Measurements from ENCODE around the gene PITPNM3.

GRCh38 chr17:6559753-6560215 lies 3.4 kb upstream of the PITPNM3 start:
- TF ChIP-seq CTCF (IDR thresholded peaks at IDR 0.05; ENCODE audit: poor library complexity): no peak
- no peak for TF ChIP-seq EZH2 (IDR thresholded peaks at IDR 0.05; ENCODE audit: borderline replicate concordance)

Measured in hepatocyte (in vitro differentiated cells).